ENCODE measurements around the gene ADD3.

Gene ADD3

DNA sequence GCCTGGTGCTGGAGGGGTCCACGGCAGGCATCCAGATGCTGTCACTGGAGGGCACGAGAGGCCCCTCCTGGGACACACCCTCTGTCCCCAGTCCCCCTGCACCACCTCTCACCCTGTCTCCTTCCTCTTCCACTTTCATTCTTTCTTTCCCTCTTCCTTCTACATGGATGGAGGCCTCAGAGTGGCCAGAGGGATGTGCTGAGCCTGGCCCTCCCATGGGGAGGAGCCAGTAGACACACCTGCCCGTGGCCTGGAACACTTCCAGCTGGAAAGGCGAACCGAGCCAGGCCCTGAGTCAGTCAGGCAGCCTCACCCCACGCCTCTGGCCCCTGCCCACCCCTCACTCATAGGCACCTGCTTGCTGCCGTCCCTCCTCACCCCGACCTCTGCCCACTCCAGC, 143.7 kb downstream of the ADD3 start:
- TF ChIP-seq, protein P1, sequence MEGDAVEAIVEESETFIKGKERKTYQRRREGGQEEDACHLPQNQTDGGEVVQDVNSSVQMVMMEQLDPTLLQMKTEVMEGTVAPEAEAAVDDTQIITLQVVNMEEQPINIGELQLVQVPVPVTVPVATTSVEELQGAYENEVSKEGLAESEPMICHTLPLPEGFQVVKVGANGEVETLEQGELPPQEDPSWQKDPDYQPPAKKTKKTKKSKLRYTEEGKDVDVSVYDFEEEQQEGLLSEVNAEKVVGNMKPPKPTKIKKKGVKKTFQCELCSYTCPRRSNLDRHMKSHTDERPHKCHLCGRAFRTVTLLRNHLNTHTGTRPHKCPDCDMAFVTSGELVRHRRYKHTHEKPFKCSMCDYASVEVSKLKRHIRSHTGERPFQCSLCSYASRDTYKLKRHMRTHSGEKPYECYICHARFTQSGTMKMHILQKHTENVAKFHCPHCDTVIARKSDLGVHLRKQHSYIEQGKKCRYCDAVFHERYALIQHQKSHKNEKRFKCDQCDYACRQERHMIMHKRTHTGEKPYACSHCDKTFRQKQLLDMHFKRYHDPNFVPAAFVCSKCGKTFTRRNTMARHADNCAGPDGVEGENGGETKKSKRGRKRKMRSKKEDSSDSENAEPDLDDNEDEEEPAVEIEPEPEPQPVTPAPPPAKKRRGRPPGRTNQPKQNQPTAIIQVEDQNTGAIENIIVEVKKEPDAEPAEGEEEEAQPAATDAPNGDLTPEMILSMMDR (IDR thresholded peaks at IDR 0.05; ENCODE audit: poor library complexity, severe bottlenecking) = no peak
- no peaks in the 10 kb centered on the region for H3K9me3 ChIP-seq (ENCODE audit: severe bottlenecking)
- no peak for DNase-seq (ENCODE audit: low spot score)
- no peaks in the 10 kb centered on the region for H3K4me1 ChIP-seq (ENCODE audit: insufficient read depth, poor library complexity, severe bottlenecking)
- H3K27ac ChIP-seq (ENCODE audit: poor library complexity, severe bottlenecking) = no peak overlapping the region
- H3K27me3 ChIP-seq (ENCODE audit: insufficient read depth, poor library complexity, severe bottlenecking) = no peaks in the 10 kb centered on the region
- no peak overlapping the region for H3K4me3 ChIP-seq (ENCODE audit: severe bottlenecking)
- ATAC-seq (ENCODE audit: low read depth) = peak; percentile 95
- no peaks in the 10 kb centered on the region for H3K36me3 ChIP-seq (ENCODE audit: low read depth)

DNA sequence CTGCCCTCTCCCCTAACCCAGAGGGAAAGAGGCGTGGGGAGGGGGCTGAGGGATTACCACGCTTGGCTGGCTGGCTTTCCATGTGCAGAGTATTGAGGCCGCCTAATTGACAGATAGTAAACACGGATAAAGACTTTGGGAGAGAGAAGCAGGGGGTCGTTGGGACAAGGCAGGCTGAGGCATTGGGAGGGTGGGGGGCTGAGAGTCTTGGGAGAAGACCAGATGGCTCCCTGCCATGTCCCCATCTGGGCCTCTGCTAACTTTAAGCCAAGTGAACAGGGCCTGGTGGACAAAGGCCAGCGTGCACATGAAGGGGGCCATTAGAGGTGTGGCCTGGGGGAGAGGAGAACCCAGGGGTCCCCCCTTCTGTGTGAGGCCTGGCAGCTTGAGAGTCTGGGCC, 144.2 kb downstream of the ADD3 start:
- no peaks in the 10 kb centered on the region for H3K4me1 ChIP-seq (ENCODE audit: insufficient read depth, poor library complexity, severe bottlenecking)
- no peak for ATAC-seq (ENCODE audit: low read depth)
- TF ChIP-seq, protein P1 (IDR thresholded peaks at IDR 0.05; ENCODE audit: poor library complexity, severe bottlenecking) = no peak
- no peak overlapping the region for H3K4me3 ChIP-seq (ENCODE audit: severe bottlenecking)
- no peaks in the 10 kb centered on the region for H3K36me3 ChIP-seq (ENCODE audit: low read depth)
- H3K27me3 ChIP-seq (ENCODE audit: insufficient read depth, poor library complexity, severe bottlenecking) = no peaks in the 10 kb centered on the region
- DNase-seq (ENCODE audit: low spot score) = no peak
- H3K27ac ChIP-seq (ENCODE audit: poor library complexity, severe bottlenecking) = no peak overlapping the region
- H3K9me3 ChIP-seq (ENCODE audit: severe bottlenecking) = no peaks in the 10 kb centered on the region

GRCh38 chr10:110153396-110153795, 145.6 kb downstream of the ADD3 start:
- H3K27me3 ChIP-seq (ENCODE audit: insufficient read depth, poor library complexity, severe bottlenecking) = no peaks in the 10 kb centered on the region
- ATAC-seq (ENCODE audit: low read depth) (no peak), DNase-seq (ENCODE audit: low spot score) (no peak)
- no peak overlapping the region for H3K27ac ChIP-seq (ENCODE audit: poor library complexity, severe bottlenecking)
- no peaks in the 10 kb centered on the region for H3K9me3 ChIP-seq (ENCODE audit: severe bottlenecking)
- H3K36me3 ChIP-seq (ENCODE audit: low read depth) = no peaks in the 10 kb centered on the region
- H3K4me1 ChIP-seq (ENCODE audit: insufficient read depth, poor library complexity, severe bottlenecking) = no peaks in the 10 kb centered on the region
- no peak overlapping the region for H3K4me3 ChIP-seq (ENCODE audit: severe bottlenecking)
- TF ChIP-seq, protein P1 (IDR thresholded peaks at IDR 0.05; ENCODE audit: poor library complexity, severe bottlenecking) = no peak

- Histone ChIP-seq H3K4me3 (ENCODE audit: severe bottlenecking) (no peak overlapping the region), H3K36me3 (ENCODE audit: low read depth) (no peaks in the 10 kb centered on the region), H3K27ac (ENCODE audit: poor library complexity, severe bottlenecking) (no peak overlapping the region), H3K4me1 (ENCODE audit: insufficient read depth, poor library complexity, severe bottlenecking) (no peaks in the 10 kb centered on the region), H3K9me3 (ENCODE audit: severe bottlenecking) (no peaks in the 10 kb centered on the region), H3K27me3 (ENCODE audit: insufficient read depth, poor library complexity, severe bottlenecking) (no peaks in the 10 kb centered on the region)
- TF ChIP-seq, protein P1 (IDR thresholded peaks at IDR 0.05; ENCODE audit: poor library complexity, severe bottlenecking) = no peak
- DNase-seq (ENCODE audit: low spot score) = no peak
- ATAC-seq (ENCODE audit: low read depth) = no peak
Observed at GRCh38 chr10:110156046-110156445, 148.3 kb downstream of the ADD3 start.

DNA sequence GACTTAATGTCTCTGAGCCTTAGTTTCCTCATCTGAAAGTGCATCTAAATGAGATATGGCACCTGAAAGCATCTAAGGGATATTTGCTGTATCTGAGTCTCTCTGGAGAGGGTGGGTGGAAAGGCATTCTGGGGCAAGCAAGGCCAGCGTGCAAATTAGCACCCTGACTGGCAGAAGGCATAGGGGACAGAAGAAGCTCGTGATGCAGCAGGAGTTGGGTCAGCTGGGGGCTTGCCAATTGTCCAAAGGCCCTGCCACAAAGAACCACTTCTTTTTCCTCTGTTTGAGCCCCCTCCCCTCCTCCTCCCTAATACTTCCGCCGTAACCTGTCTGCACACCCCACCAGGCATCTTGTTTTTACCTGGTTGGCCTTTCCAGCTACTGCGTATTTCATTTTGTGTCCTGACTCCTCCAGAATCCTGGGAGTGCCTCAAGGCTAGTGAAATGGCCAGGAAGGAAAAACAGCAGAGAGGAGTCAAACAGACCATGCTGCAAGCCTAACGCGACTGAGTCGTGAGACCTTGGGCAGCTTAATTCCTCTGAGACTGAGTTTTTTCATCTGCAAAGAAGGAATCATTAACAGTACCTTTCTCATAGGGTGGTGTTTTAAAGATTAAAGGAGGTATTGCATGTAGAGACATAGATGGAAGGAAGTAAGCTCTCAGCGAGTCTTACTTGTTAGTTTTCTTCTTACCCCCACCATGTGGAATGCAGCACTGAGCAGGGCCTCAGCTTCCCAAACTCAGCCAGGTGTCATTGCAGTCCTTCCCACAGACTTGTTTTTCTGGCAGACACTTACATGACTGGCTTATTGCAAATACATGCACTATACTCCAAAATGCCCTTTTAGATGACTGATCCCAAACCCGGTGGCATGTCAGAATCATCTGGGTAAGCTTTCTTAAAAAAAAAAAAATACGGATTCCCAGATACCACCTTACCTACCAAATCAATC, 150.5 kb downstream of the ADD3 start:
- TF ChIP-seq, protein P1 (IDR thresholded peaks at IDR 0.05; ENCODE audit: poor library complexity, severe bottlenecking) = no peak
- no peak for DNase-seq (ENCODE audit: low spot score)
- no peaks in the 10 kb centered on the region for H3K27me3 ChIP-seq (ENCODE audit: insufficient read depth, poor library complexity, severe bottlenecking)

More for the DNA sequence above, 150.5 kb downstream of the ADD3 start:
- Histone ChIP-seq H3K36me3 (ENCODE audit: low read depth) (no peaks in the 10 kb centered on the region), H3K4me1 (ENCODE audit: insufficient read depth, poor library complexity, severe bottlenecking) (no peaks in the 10 kb centered on the region), H3K9me3 (ENCODE audit: severe bottlenecking) (no peaks in the 10 kb centered on the region), H3K4me3 (ENCODE audit: severe bottlenecking) (no peak overlapping the region), H3K27ac (ENCODE audit: poor library complexity, severe bottlenecking) (no peak overlapping the region)
- ATAC-seq (ENCODE audit: low read depth) = no peak

Measured in RWPE2 (cell line).